CD1c-positive myeloid dendritic cell (primary cell): ENCODE results near the gene NHS.

Experiments used
- DNase-seq: peaks from one replicate; pipeline ENCODE4 v3.0.0-alpha.2; 2016; ENCODE audit errors: extremely low spot score

The NHS gene

DNA sequence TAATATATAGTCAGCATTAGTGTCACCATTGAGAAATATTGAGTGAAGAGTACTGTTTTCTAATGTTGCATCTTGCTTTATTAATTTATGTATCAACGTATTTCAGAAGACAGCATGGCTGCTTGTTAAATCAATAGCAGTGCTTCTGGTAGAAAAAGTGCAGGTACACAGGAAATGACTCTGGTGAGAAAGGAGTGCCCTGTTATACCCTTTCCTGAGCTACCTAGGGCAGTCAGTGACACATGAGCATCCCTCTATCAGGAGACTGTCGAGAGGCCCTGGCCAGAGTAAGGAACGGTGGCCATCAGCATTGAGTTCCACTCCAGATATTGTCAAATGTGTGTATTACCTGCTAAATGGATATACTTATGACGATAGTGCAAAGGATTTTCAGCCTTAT, 404.4 kb downstream of the NHS start:
- DNase-seq: no peak
